ENCODE results near the gene KRT86. TPM values are rescaled to one million over a fixed set of nuclear protein-coding genes. Genes with fewer than 3 reads are reported as not detected.

KRT86 gene
- total RNA-seq, 1 donor from 2014 or later, result not detected

DNA sequence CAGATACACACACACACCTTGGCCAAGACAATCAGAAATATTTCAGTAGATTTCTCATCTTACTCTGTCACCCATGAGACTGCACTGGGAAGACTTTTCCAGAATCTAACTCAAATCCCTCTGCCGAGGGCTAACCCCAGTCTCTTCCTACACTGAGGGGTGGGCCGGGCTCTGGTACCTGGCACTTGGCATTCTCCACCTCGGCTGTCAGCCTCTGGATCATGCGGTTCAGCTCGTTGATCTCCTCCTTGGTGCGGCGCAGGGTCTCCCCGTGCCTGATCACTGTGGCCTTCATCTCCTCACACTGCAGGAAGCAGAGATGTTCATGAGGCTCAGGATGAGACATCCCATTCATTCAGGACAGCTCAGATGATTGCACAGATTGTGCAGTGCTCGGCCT, 41.8 kb downstream of the KRT86 start:
- H3K9me3 Mint-ChIP-seq (ENCODE audit: low read depth), result no peaks in the 10 kb centered on the region
- no peaks in the 10 kb centered on the region for H3K36me3 Mint-ChIP-seq (ENCODE audit: insufficient read depth)
- H3K27ac Mint-ChIP-seq, result no peak overlapping the region
- no peak for DNase-seq (ENCODE audit: low spot score, unreplicated experiment)
- TF ChIP-seq, protein P1, sequence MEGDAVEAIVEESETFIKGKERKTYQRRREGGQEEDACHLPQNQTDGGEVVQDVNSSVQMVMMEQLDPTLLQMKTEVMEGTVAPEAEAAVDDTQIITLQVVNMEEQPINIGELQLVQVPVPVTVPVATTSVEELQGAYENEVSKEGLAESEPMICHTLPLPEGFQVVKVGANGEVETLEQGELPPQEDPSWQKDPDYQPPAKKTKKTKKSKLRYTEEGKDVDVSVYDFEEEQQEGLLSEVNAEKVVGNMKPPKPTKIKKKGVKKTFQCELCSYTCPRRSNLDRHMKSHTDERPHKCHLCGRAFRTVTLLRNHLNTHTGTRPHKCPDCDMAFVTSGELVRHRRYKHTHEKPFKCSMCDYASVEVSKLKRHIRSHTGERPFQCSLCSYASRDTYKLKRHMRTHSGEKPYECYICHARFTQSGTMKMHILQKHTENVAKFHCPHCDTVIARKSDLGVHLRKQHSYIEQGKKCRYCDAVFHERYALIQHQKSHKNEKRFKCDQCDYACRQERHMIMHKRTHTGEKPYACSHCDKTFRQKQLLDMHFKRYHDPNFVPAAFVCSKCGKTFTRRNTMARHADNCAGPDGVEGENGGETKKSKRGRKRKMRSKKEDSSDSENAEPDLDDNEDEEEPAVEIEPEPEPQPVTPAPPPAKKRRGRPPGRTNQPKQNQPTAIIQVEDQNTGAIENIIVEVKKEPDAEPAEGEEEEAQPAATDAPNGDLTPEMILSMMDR (IDR thresholded peaks at IDR 0.05; ENCODE audit: unreplicated experiment), result no peak
- peaks cover 67% of the 10 kb centered on the region for H3K27me3 Mint-ChIP-seq
- no peak overlapping the region for H3K4me3 Mint-ChIP-seq (ENCODE audit: low read depth)
- H3K4me1 Mint-ChIP-seq (ENCODE audit: low read depth), result no peaks in the 10 kb centered on the region

DNA sequence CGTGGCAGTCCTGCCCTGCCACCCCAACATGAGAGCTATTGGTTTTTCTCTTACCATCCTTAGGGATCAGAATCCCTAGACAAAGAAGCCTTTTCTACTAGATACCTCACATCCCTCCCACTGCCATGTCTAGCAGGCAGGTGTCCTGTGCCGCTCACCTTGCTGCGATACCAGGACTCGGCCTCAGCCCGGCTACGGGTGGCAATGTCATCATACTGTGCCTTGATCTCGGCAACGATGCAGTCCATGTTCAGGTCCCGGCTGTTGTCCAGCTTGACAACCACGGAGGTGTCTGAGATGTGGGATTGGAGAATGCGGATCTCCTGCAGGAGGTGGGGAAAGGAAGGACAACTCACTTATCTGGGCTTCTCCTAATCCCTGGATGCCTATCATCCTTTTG, 42.3 kb downstream of the KRT86 start:
- no peak for DNase-seq (ENCODE audit: low spot score, unreplicated experiment)
- Mint-ChIP-seq H3K4me1 (ENCODE audit: low read depth) (no peaks in the 10 kb centered on the region), H3K36me3 (ENCODE audit: insufficient read depth) (no peaks in the 10 kb centered on the region), H3K27me3 (peaks cover 63% of the 10 kb centered on the region), H3K9me3 (ENCODE audit: low read depth) (no peaks in the 10 kb centered on the region), H3K27ac (no peak overlapping the region), H3K4me3 (ENCODE audit: low read depth) (no peak overlapping the region)
- TF ChIP-seq, protein P1 (IDR thresholded peaks at IDR 0.05; ENCODE audit: unreplicated experiment), result no peak

DNA sequence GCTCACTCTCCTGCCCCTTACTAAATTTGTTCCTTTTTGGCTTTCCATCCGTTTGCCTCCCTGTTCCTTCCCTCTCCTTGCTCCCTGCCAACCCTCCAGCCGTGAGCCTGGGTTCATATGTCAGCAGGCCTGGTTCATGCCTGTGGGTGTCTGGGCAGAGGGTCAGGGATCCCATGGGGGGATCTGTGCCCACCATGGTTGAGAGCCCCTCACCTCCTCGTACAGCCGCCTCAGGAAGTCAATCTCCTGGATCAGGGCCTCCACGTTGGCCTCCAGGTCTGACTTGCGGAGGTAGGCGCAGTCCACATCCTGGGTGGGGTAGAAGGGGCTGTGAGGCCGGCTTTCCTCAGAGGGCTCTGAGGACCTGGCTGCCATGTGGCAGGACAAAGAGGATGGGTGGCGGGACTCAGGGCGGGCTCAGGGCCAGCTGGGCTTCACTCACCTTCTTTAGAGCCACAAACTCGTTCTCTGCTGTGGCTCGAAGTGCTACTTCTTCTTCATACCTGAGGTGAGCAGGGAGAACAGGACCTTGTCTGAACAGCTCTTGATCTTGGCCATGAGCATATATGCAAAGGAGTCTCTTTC, 43.1 kb downstream of the KRT86 start:
- Mint-ChIP-seq H3K4me1 (ENCODE audit: low read depth) (no peaks in the 10 kb centered on the region), H3K9me3 (ENCODE audit: low read depth) (no peaks in the 10 kb centered on the region), H3K27ac (no peak overlapping the region), H3K36me3 (ENCODE audit: insufficient read depth) (no peaks in the 10 kb centered on the region), H3K27me3 (peaks cover 63% of the 10 kb centered on the region), H3K4me3 (ENCODE audit: low read depth) (no peak overlapping the region)
- no peak for DNase-seq (ENCODE audit: low spot score, unreplicated experiment)
- TF ChIP-seq, protein P1 (IDR thresholded peaks at IDR 0.05; ENCODE audit: unreplicated experiment), result no peak

DNA sequence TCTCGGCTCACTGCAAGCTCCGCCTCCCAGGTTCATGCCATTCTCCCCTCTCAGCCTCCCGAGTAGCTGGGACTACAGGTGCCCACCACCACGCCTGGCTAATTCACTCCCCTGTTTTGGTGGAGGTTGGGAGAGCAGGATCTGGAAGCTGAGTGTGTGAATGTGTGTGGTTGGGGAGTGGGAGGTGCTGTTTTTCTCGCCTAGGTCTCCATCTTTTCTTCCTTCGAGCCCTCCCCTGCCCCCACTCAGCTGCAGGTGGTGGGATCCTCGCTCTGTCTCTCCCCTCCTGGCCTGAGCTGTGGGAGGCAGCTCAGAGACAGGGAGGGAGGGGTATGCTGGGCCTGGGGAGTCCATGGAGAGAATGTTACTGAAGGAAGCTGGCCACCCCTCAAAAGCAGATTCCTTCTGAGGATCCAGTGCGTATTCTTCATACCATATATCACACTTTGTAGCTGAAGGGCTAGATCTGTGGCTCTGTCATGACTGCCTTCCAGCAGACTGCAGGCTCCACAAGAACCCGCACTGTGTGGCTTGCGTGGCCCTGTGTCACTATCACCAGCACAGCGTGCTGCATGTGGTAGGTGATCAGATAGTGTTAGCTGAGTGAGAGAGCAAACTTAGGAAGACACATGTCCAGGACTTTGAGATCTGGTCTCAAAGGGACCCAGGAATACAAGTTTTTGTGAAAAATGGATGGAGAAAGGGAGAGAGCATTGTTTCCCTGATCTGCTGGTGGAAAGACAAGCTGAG, 44.0 kb downstream of the KRT86 start:
- Mint-ChIP-seq H3K4me3 (ENCODE audit: low read depth) (no peak overlapping the region), H3K9me3 (ENCODE audit: low read depth) (no peaks in the 10 kb centered on the region), H3K27me3 (peaks cover 63% of the 10 kb centered on the region), H3K36me3 (ENCODE audit: insufficient read depth) (no peaks in the 10 kb centered on the region), H3K27ac (no peak overlapping the region), H3K4me1 (ENCODE audit: low read depth) (no peaks in the 10 kb centered on the region)
- TF ChIP-seq, protein P1 (IDR thresholded peaks at IDR 0.05; ENCODE audit: unreplicated experiment), result no peak
- DNase-seq (ENCODE audit: low spot score, unreplicated experiment), result no peak

DNA sequence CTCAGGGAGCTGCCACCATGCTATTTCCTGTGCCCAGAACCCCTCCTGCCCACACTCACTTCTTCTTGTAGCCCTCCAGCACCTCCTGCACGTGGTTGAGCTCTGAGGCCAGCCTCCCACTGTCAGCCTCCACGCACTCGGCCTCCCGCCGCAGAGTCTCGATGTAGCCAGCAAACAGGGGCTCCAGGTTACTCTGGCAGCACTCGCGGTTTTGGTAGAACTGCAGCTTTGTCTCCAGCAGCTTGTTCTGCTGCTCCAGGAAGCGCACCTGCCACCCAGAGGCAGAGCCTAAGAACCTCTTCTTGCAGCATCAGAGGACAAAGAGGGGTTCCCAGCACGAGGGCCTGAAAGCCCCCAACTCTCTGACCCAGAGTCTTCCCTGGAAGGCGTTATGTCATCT, 44.7 kb downstream of the KRT86 start:
- no peaks in the 10 kb centered on the region for H3K36me3 Mint-ChIP-seq (ENCODE audit: insufficient read depth)
- no peak overlapping the region for H3K27ac Mint-ChIP-seq
- no peak overlapping the region for H3K4me3 Mint-ChIP-seq (ENCODE audit: low read depth)
- H3K4me1 Mint-ChIP-seq (ENCODE audit: low read depth), result no peaks in the 10 kb centered on the region
- peaks cover 58% of the 10 kb centered on the region for H3K27me3 Mint-ChIP-seq
- DNase-seq (ENCODE audit: low spot score, unreplicated experiment), result no peak
- no peaks in the 10 kb centered on the region for H3K9me3 Mint-ChIP-seq (ENCODE audit: low read depth)
- TF ChIP-seq, protein P1 (IDR thresholded peaks at IDR 0.05; ENCODE audit: unreplicated experiment), result no peak
